ENCODE results near the gene ZNF740. TPM values are rescaled to one million over a fixed set of nuclear protein-coding genes. Genes with fewer than 3 reads are reported as not detected.

Gene ZNF740
- total and polyA plus RNA-seq, 2 experiments from 2014 or later, result 3.9 to 6.5 TPM

DNA sequence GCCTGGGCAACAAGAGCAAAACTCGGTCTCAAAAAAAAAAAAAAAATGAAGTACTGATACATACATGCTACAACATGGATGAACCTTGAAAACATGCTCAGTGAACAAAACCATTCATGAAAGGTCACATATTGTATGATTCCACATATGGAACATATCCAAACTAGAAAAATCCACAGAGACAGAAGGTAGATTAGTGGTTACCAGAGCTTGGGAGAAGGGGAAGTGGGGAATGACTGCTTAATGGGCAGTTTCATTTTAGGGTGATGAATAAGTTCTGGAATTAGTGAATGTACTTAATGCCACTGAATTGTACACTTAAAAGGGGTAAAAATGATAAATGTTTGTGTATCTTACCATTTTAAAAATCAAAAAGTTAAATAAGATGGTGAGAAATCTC is 23.8 kb downstream of the ZNF740 start:
- TF ChIP-seq EZH2 (IDR thresholded peaks at IDR 0.05; ENCODE audit: insufficient read depth, poor library complexity, severe bottlenecking) (no peak), EZH2phosphoT487 (IDR thresholded peaks at IDR 0.05; ENCODE audit: insufficient read depth, low read depth) (no peak)
- H3K4me1 ChIP-seq (ENCODE audit: insufficient read depth), result peaks cover 19% of the 10 kb centered on the region
- no peak overlapping the region for H3K4me2 ChIP-seq (ENCODE audit: unreplicated experiment)
- no peaks in the 10 kb centered on the region for H3K9me2 ChIP-seq (ENCODE audit: insufficient read depth)
- in situ Hi-C loops (cut with MboI), result no loop called here
- 91 to 100% methylated on average over 1 of the region's 1 CpG for WGBS, 2 experiments (ENCODE audit: low coverage in 1 of 2, low lambda C conversion rate in 2 of 2, missing lambda C conversion rate in 2 of 2)
- no peak overlapping the region for H3K27ac ChIP-seq
- H3K9me3 ChIP-seq (ENCODE audit: low read depth), result no peaks in the 10 kb centered on the region
- DNase-seq, result no peak
- H4K20me1 ChIP-seq (ENCODE audit: insufficient read depth), result no peaks in the 10 kb centered on the region
- no peak overlapping the region for H3K4me3 ChIP-seq
- H3K79me2 ChIP-seq (ENCODE audit: insufficient read depth), result no peaks in the 10 kb centered on the region
- H3K27me3 ChIP-seq (replicated peaks; ENCODE audit: insufficient read depth), result no peaks in the 10 kb centered on the region
- H3K36me3 ChIP-seq (ENCODE audit: low read depth), result peaks cover under 1% of the 10 kb centered on the region; the same call in 1 of the 2 replicates
- no peak overlapping the region for H2AFZ ChIP-seq
- no peak overlapping the region for H3K9ac ChIP-seq
- peaks cover 41% of the 10 kb centered on the region for H3F3A ChIP-seq (ENCODE audit: insufficient read depth)

DNA sequence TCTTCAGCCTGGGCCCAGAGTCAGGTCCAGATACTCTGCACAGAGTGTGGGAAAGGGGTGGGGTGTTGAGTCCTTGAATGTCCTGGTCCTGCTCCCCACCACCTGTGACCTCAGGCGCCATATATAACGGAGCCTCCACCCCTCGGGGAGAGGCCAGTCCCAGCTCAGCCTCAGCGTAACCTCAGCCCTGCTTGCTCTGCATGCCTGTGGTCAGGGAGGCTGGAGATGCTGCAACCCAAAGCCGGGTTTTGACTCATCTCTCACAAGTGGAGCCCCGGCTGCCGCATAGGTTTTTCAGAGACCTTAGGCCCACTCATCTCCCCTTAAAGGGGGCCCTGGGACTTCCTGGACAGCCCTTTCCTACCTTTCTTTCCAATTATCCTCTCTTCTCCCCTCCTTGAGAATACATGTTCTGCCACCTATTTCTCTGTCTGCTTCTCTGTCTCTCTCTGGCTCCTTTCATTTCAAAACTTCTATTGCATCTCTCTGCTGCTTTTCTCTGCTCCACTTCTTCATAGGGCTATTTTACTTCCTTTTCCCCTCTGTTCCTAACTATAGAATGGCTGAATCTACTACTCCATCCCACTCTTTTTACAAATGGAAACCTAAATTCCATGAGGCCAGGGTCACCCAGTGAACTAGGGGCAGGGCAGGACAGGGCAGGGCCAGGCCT is 25.4 kb downstream of the ZNF740 start:
- Histone ChIP-seq H3K27ac (peak overlapping the region; percentile 84), H2AFZ (peak overlapping the region; percentile 54)

DNA sequence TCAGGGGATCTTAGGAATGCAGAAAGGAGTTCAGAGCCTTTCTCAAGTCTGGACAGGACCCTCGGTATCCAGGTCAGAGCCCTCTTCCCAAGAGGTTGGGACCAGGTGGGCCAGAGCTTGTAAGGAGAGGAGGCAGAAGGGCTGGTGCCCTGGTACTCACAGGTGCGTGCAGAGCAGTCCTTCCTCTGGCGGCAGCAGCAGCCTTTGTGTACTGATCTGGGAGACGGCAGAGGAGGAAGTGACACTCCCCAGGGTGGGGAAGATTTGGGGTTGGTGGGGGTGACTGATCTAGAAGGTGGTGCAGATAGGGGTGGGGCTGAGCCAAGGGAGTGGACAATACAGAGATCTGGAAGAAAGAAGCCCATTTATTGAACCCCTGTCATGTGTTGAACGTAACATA is 26.5 kb downstream of the ZNF740 start, which contains the start of gene ITGB7:
Gene ITGB7 (minus strand): TSS at position 210 of the 400 bp plus-strand sequence. CDS start 6,808 bp downstream, outside the sequence.
- Histone ChIP-seq H3K9me3 (ENCODE audit: low read depth) (no peaks in the 10 kb centered on the region), H3K36me3 (ENCODE audit: low read depth) (peaks cover 28% of the 10 kb centered on the region), H3K79me2 (ENCODE audit: insufficient read depth) (no peaks in the 10 kb centered on the region), H3K4me1 (ENCODE audit: insufficient read depth) (peaks cover 19% of the 10 kb centered on the region), H3K4me3 (no peak within 1 kb of the TSS), H3F3A (ENCODE audit: insufficient read depth) (peaks cover 45% of the 10 kb centered on the region), H3K9me2 (ENCODE audit: insufficient read depth) (no peaks in the 10 kb centered on the region), H3K9ac (peak within 1 kb of the TSS; percentile 61), H3K27ac (peak within 1 kb of the TSS; percentile 84), H4K20me1 (ENCODE audit: insufficient read depth) (no peaks in the 10 kb centered on the region), H2AFZ (peak within 1 kb of the TSS; percentile 54), H3K27me3 (replicated peaks; ENCODE audit: insufficient read depth) (no peaks in the 10 kb centered on the region), H3K4me2 (ENCODE audit: unreplicated experiment) (peak within 1 kb of the TSS; percentile 73)
- TF ChIP-seq EZH2 (IDR thresholded peaks at IDR 0.05; ENCODE audit: insufficient read depth, poor library complexity, severe bottlenecking), result no peak
- no peak for TF ChIP-seq EZH2phosphoT487 (IDR thresholded peaks at IDR 0.05; ENCODE audit: insufficient read depth, low read depth)
- no peak for DNase-seq
- in situ Hi-C loops (cut with MboI), result no loop called here
- WGBS, 2 experiments (ENCODE audit: low coverage in 1 of 2, low lambda C conversion rate in 2 of 2, missing lambda C conversion rate in 2 of 2), result 63 to 68% methylated on average over 5 of the region's 5 CpGs

More for the DNA sequence above, 25.4 kb downstream of the ZNF740 start:
- peak overlapping the region; percentile 61 for H3K9ac ChIP-seq
- H3K9me2 ChIP-seq (ENCODE audit: insufficient read depth), result no peaks in the 10 kb centered on the region
- DNase-seq, result peak; percentile 96
- H3K4me3 ChIP-seq, result no peak overlapping the region
- H4K20me1 ChIP-seq (ENCODE audit: insufficient read depth), result no peaks in the 10 kb centered on the region
- no peaks in the 10 kb centered on the region for H3K27me3 ChIP-seq (replicated peaks; ENCODE audit: insufficient read depth)
- 3 to 5% methylated on average over 7 of the region's 7 CpGs for WGBS, 2 experiments (ENCODE audit: low coverage in 1 of 2, low lambda C conversion rate in 2 of 2, missing lambda C conversion rate in 2 of 2)
- TF ChIP-seq EZH2phosphoT487 (IDR thresholded peaks at IDR 0.05; ENCODE audit: insufficient read depth, low read depth) (no peak), EZH2 (IDR thresholded peaks at IDR 0.05; ENCODE audit: insufficient read depth, poor library complexity, severe bottlenecking) (no peak)
- H3K4me2 ChIP-seq (ENCODE audit: unreplicated experiment), result peak overlapping the region; percentile 73
- H3K36me3 ChIP-seq (ENCODE audit: low read depth), result peaks cover 16% of the 10 kb centered on the region
- H3K9me3 ChIP-seq (ENCODE audit: low read depth), result no peaks in the 10 kb centered on the region
- H3K79me2 ChIP-seq (ENCODE audit: insufficient read depth), result no peaks in the 10 kb centered on the region
- peaks cover 19% of the 10 kb centered on the region for H3K4me1 ChIP-seq (ENCODE audit: insufficient read depth)
- peaks cover 45% of the 10 kb centered on the region for H3F3A ChIP-seq (ENCODE audit: insufficient read depth)
- in situ Hi-C loops (cut with MboI), result no loop called here

DNA sequence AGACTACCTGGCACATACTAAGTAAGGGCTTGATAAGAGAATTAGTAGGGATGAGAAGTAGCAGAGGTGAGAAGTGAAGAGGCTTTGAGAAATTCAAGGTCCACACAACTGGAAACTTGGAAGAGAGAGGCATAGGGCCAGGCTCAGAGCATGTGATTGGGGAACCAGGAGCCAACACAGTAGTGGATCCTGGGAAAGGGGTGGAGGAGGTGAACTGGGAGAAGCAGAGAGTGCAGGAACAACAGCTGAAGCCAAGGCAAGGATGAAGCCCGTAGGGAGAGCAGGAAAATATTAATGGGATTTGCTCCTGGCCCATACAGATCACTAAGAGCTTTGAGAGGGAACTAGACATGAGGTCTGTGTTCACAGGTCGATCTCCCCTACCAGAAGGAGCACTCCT is 27.9 kb downstream of the ZNF740 start:
- H4K20me1 ChIP-seq (ENCODE audit: insufficient read depth), result no peaks in the 10 kb centered on the region
- TF ChIP-seq EZH2phosphoT487 (IDR thresholded peaks at IDR 0.05; ENCODE audit: insufficient read depth, low read depth) (no peak), EZH2 (IDR thresholded peaks at IDR 0.05; ENCODE audit: insufficient read depth, poor library complexity, severe bottlenecking) (no peak)
- no peaks in the 10 kb centered on the region for H3K9me3 ChIP-seq (ENCODE audit: low read depth)
- H3K4me1 ChIP-seq (ENCODE audit: insufficient read depth), result peaks cover 19% of the 10 kb centered on the region
- no peaks in the 10 kb centered on the region for H3K79me2 ChIP-seq (ENCODE audit: insufficient read depth)
- H3K27me3 ChIP-seq (replicated peaks; ENCODE audit: insufficient read depth), result no peaks in the 10 kb centered on the region
- no peak overlapping the region for H2AFZ ChIP-seq
- H3K9me2 ChIP-seq (ENCODE audit: insufficient read depth), result no peaks in the 10 kb centered on the region
- WGBS, 2 experiments (ENCODE audit: low coverage in 1 of 2, low lambda C conversion rate in 2 of 2, missing lambda C conversion rate in 2 of 2), result 50 to 55% methylated on average over 2 of the region's 2 CpGs
- H3K9ac ChIP-seq, result no peak overlapping the region
- no peak overlapping the region for H3K4me2 ChIP-seq (ENCODE audit: unreplicated experiment)
- in situ Hi-C loops (cut with MboI), result no loop called here
- peaks cover 52% of the 10 kb centered on the region for H3F3A ChIP-seq (ENCODE audit: insufficient read depth)
- no peak for DNase-seq
- H3K36me3 ChIP-seq (ENCODE audit: low read depth), result peaks cover 40% of the 10 kb centered on the region
- H3K4me3 ChIP-seq, result no peak overlapping the region
- H3K27ac ChIP-seq, result no peak overlapping the region

Data from GM23248 (cell line).